Measurements from ENCODE around the gene ZC3H18. TPM values are rescaled to one million over a fixed set of nuclear protein-coding genes. Genes with fewer than 3 reads are reported as not detected.

The ZC3H18 gene
- polyA plus RNA-seq, 1 donor = 26.0 TPM

- DNase-seq (ENCODE audit: low read depth) = no peak
Observed at GRCh38 chr16:88623858-88624257, 53.7 kb downstream of the ZC3H18 start.

- DNase-seq (ENCODE audit: low read depth) = no peak
Observed at GRCh38 chr16:88624481-88624880, 54.3 kb downstream of the ZC3H18 start.

GRCh38 chr16:88624977-88625576, 54.9 kb downstream of the ZC3H18 start:
- no peak for DNase-seq (ENCODE audit: low read depth)

GRCh38 chr16:88626646-88627045, 56.4 kb downstream of the ZC3H18 start:
- no peak for DNase-seq (ENCODE audit: low read depth)

GRCh38 chr16:88627531-88628411, 57.6 kb downstream of the ZC3H18 start:
- no peak for DNase-seq (ENCODE audit: low read depth)

- DNase-seq (ENCODE audit: low read depth) = no peak
Observed at GRCh38 chr16:88628512-88628974, 58.3 kb downstream of the ZC3H18 start.

- no peak for DNase-seq (ENCODE audit: low read depth)
Observed at GRCh38 chr16:88629835-88630234, 59.6 kb downstream of the ZC3H18 start.

GRCh38 chr16:88630433-88630832, 60.2 kb downstream of the ZC3H18 start:
- no peak for DNase-seq (ENCODE audit: low read depth)

GRCh38 chr16:88630941-88631340, 60.7 kb downstream of the ZC3H18 start:
- no peak for DNase-seq (ENCODE audit: low read depth)

GRCh38 chr16:88631384-88631783, 61.2 kb downstream of the ZC3H18 start:
- DNase-seq (ENCODE audit: low read depth) = no peak

- no peak for DNase-seq (ENCODE audit: low read depth)
Observed at GRCh38 chr16:88631920-88632586, 61.9 kb downstream of the ZC3H18 start.

GRCh38 chr16:88632587-88632930, 62.4 kb downstream of the ZC3H18 start:
- no peak for DNase-seq (ENCODE audit: low read depth)

- DNase-seq (ENCODE audit: low read depth) = no peak
Observed at GRCh38 chr16:88633684-88634140, 63.5 kb downstream of the ZC3H18 start.

- no peak for DNase-seq (ENCODE audit: low read depth)
Observed at GRCh38 chr16:88634141-88634993, 64.2 kb downstream of the ZC3H18 start.

GRCh38 chr16:88634994-88635670, 64.9 kb downstream of the ZC3H18 start:
- DNase-seq (ENCODE audit: low read depth) = no peak

GRCh38 chr16:88635671-88636319, 65.6 kb downstream of the ZC3H18 start:
- DNase-seq (ENCODE audit: low read depth) = no peak

- no peak for DNase-seq (ENCODE audit: low read depth)
Observed at GRCh38 chr16:88636488-88637265, 66.5 kb downstream of the ZC3H18 start.

GRCh38 chr16:88638323-88639230, 68.4 kb downstream of the ZC3H18 start, which contains the start of gene IL17C:
Gene IL17C (plus strand): TSS chr16:88638572. CDS start chr16:88638642, 70 bp downstream.
- DNase-seq (ENCODE audit: low read depth) = no peak
